ENCODE results near the gene LOXL4. TPM values are rescaled to one million over a fixed set of nuclear protein-coding genes. Genes with fewer than 3 reads are reported as not detected.

LOXL4 gene
- total and polyA plus RNA-seq, 5 donors = 0.59 to 0.96 (median 0.77) TPM

- Histone ChIP-seq H3K4me3 (ENCODE audit: low read length) (no peak overlapping the region), H3K27me3 (ENCODE audit: control insufficient read depth, insufficient read depth) (no peaks in the 10 kb centered on the region), H3K4me1 (ENCODE audit: control insufficient read depth, insufficient read depth, low read length) (peaks cover 6% of the 10 kb centered on the region), H3K27ac (ENCODE audit: low read length) (no peak overlapping the region), H3K9me3 (ENCODE audit: control insufficient read depth, low read length) (no peaks in the 10 kb centered on the region)
- intact Hi-C loops (cut with DNase I) = no loop called here
- no peak for DNase-seq
- WGBS = 48% methylated on average over 4 of the region's 4 CpGs
- ATAC-seq = peak in 1 of 2 donors; percentile 32
These were observed 27.4 kb upstream of the LOXL4 start for GRCh38 chr10:98295401-98295811.

GRCh38 chr10:98294270-98294627, 26.3 kb upstream of the LOXL4 start:
- no peak for DNase-seq

GRCh38 chr10:98293550-98294269, 25.7 kb upstream of the LOXL4 start:
- ATAC-seq (no peak), DNase-seq (no peak)
- H3K27ac ChIP-seq (ENCODE audit: low read length) = no peak overlapping the region
- peaks cover 6% of the 10 kb centered on the region for H3K4me1 ChIP-seq (ENCODE audit: control insufficient read depth, insufficient read depth, low read length)
- intact Hi-C loops (cut with DNase I) = no loop called here
- H3K27me3 ChIP-seq (ENCODE audit: control insufficient read depth, insufficient read depth) = no peaks in the 10 kb centered on the region
- WGBS = 57% methylated on average over 8 of the region's 8 CpGs
- no peaks in the 10 kb centered on the region for H3K9me3 ChIP-seq (ENCODE audit: control insufficient read depth, low read length)
- H3K4me3 ChIP-seq (ENCODE audit: low read length) = no peak overlapping the region

More at GRCh38 chr10:98294270-98294627, 26.3 kb upstream of the LOXL4 start:
- ATAC-seq = no peak
- H3K9me3 ChIP-seq (ENCODE audit: control insufficient read depth, low read length) = no peaks in the 10 kb centered on the region
- no peak overlapping the region for H3K27ac ChIP-seq (ENCODE audit: low read length)
- no peak overlapping the region for H3K4me3 ChIP-seq (ENCODE audit: low read length)
- intact Hi-C loops (cut with DNase I) = no loop called here
- 63% methylated on average over 3 of the region's 3 CpGs for WGBS
- H3K27me3 ChIP-seq (ENCODE audit: control insufficient read depth, insufficient read depth) = no peaks in the 10 kb centered on the region
- peaks cover 6% of the 10 kb centered on the region for H3K4me1 ChIP-seq (ENCODE audit: control insufficient read depth, insufficient read depth, low read length)

GRCh38 chr10:98292971-98293370, 25.0 kb upstream of the LOXL4 start:
- Histone ChIP-seq H3K4me1 (ENCODE audit: control insufficient read depth, insufficient read depth, low read length) (peaks cover 6% of the 10 kb centered on the region), H3K4me3 (ENCODE audit: low read length) (no peak overlapping the region), H3K27ac (ENCODE audit: low read length) (no peak overlapping the region), H3K9me3 (ENCODE audit: control insufficient read depth, low read length) (no peaks in the 10 kb centered on the region), H3K27me3 (ENCODE audit: control insufficient read depth, insufficient read depth) (no peaks in the 10 kb centered on the region)
- intact Hi-C loops (cut with DNase I) = no loop called here
- WGBS = 50% methylated on average over 4 of the region's 4 CpGs
- peak in 1 of 2 donors; percentile 19 for ATAC-seq
- no peak for DNase-seq

- DNase-seq (no peak), ATAC-seq (no peak)
- WGBS = 83% methylated on average over 10 of the region's 10 CpGs
- intact Hi-C loops (cut with DNase I) = no loop called here
- H3K27me3 ChIP-seq (ENCODE audit: control insufficient read depth, insufficient read depth) = no peaks in the 10 kb centered on the region
- H3K27ac ChIP-seq (ENCODE audit: low read length) = no peak overlapping the region
- peaks cover 6% of the 10 kb centered on the region for H3K4me1 ChIP-seq (ENCODE audit: control insufficient read depth, insufficient read depth, low read length)
- no peak overlapping the region for H3K4me3 ChIP-seq (ENCODE audit: low read length)
- no peaks in the 10 kb centered on the region for H3K9me3 ChIP-seq (ENCODE audit: control insufficient read depth, low read length)
These were observed 21.8 kb upstream of the LOXL4 start for GRCh38 chr10:98289802-98290209.

- no peaks in the 10 kb centered on the region for H3K9me3 ChIP-seq (ENCODE audit: control insufficient read depth, low read length)
- intact Hi-C loops (cut with DNase I) = no loop called here
- no peak for ATAC-seq
- 94% methylated on average over 5 of the region's 5 CpGs for WGBS
- H3K4me1 ChIP-seq (ENCODE audit: control insufficient read depth, insufficient read depth, low read length) = no peaks in the 10 kb centered on the region
- DNase-seq = no peak
- no peak overlapping the region for H3K4me3 ChIP-seq (ENCODE audit: low read length)
- no peak overlapping the region for H3K27ac ChIP-seq (ENCODE audit: low read length)
- H3K27me3 ChIP-seq (ENCODE audit: control insufficient read depth, insufficient read depth) = no peaks in the 10 kb centered on the region
These were observed 19.3 kb upstream of the LOXL4 start for GRCh38 chr10:98287321-98287720.

- no peaks in the 10 kb centered on the region for H3K4me1 ChIP-seq (ENCODE audit: control insufficient read depth, insufficient read depth, low read length)
- H3K27me3 ChIP-seq (ENCODE audit: control insufficient read depth, insufficient read depth) = no peaks in the 10 kb centered on the region
- no peak for ATAC-seq
- H3K27ac ChIP-seq (ENCODE audit: low read length) = no peak overlapping the region
- no peak for DNase-seq
- H3K9me3 ChIP-seq (ENCODE audit: control insufficient read depth, low read length) = no peaks in the 10 kb centered on the region
- 93% methylated on average over 12 of the region's 12 CpGs for WGBS
- no peak overlapping the region for H3K4me3 ChIP-seq (ENCODE audit: low read length)
- intact Hi-C loops (cut with DNase I) = no loop called here
These were observed 18.4 kb upstream of the LOXL4 start for GRCh38 chr10:98286419-98286818.

- H3K27me3 ChIP-seq (ENCODE audit: control insufficient read depth, insufficient read depth) = no peaks in the 10 kb centered on the region
- intact Hi-C loops (cut with DNase I) = no loop called here
- H3K27ac ChIP-seq (ENCODE audit: low read length) = no peak overlapping the region
- ATAC-seq (no peak), DNase-seq (no peak)
- 63% methylated on average over 2 of the region's 2 CpGs for WGBS
- no peaks in the 10 kb centered on the region for H3K4me1 ChIP-seq (ENCODE audit: control insufficient read depth, insufficient read depth, low read length)
- no peak overlapping the region for H3K4me3 ChIP-seq (ENCODE audit: low read length)
- H3K9me3 ChIP-seq (ENCODE audit: control insufficient read depth, low read length) = no peaks in the 10 kb centered on the region
These were observed 17.4 kb upstream of the LOXL4 start for GRCh38 chr10:98285416-98285815.

GRCh38 chr10:98276311-98276710, 8.3 kb upstream of the LOXL4 start:
- intact Hi-C loops (cut with DNase I) = no loop called here
- Histone ChIP-seq H3K4me1 (ENCODE audit: control insufficient read depth, insufficient read depth, low read length) (no peaks in the 10 kb centered on the region), H3K27me3 (ENCODE audit: control insufficient read depth, insufficient read depth) (no peaks in the 10 kb centered on the region), H3K9me3 (ENCODE audit: control insufficient read depth, low read length) (no peaks in the 10 kb centered on the region), H3K4me3 (ENCODE audit: low read length) (no peak overlapping the region), H3K27ac (ENCODE audit: low read length) (no peak overlapping the region)
- WGBS = 86% methylated on average over 3 of the region's 3 CpGs
- ATAC-seq (no peak), DNase-seq (no peak)

GRCh38 chr10:98274562-98274961, 6.6 kb upstream of the LOXL4 start:
- intact Hi-C loops (cut with DNase I) = loop anchor here in 1 of 4 donors (5.0 kb wide), 1 partner anchor 33 kb away; no protein-coding TSS in a partner anchor

GRCh38 chr10:98273057-98273850, 5.3 kb upstream of the LOXL4 start:
- intact Hi-C loops (cut with DNase I) = loop anchor here in 1 of 4 donors (5.0 kb wide), 1 partner anchor 34 kb away; no protein-coding TSS in a partner anchor
- 82% methylated on average over 9 of the region's 9 CpGs for WGBS
- DNase-seq = no peak

More at GRCh38 chr10:98274562-98274961, 6.6 kb upstream of the LOXL4 start:
- DNase-seq (no peak), ATAC-seq (no peak)
- Histone ChIP-seq H3K27me3 (ENCODE audit: control insufficient read depth, insufficient read depth) (no peaks in the 10 kb centered on the region), H3K27ac (ENCODE audit: low read length) (no peak overlapping the region), H3K4me3 (ENCODE audit: low read length) (no peak overlapping the region), H3K9me3 (ENCODE audit: control insufficient read depth, low read length) (no peaks in the 10 kb centered on the region), H3K4me1 (ENCODE audit: control insufficient read depth, insufficient read depth, low read length) (peaks cover 9% of the 10 kb centered on the region)
- 91% methylated on average over 3 of the region's 3 CpGs for WGBS

More at GRCh38 chr10:98273057-98273850, 5.3 kb upstream of the LOXL4 start:
- Histone ChIP-seq H3K4me1 (ENCODE audit: control insufficient read depth, insufficient read depth, low read length) (peaks cover 9% of the 10 kb centered on the region), H3K27ac (ENCODE audit: low read length) (no peak overlapping the region), H3K9me3 (ENCODE audit: control insufficient read depth, low read length) (no peaks in the 10 kb centered on the region), H3K27me3 (ENCODE audit: control insufficient read depth, insufficient read depth) (no peaks in the 10 kb centered on the region), H3K4me3 (ENCODE audit: low read length) (no peak overlapping the region)
- no peak for ATAC-seq
